C1 segment of cervical spinal cord (tissue), 14 donors: ENCODE results near the gene YJU2.
"Not testable (repeated sequence)": the region's sequence is repeated elsewhere in the genome, so short reads cannot be mapped to it uniquely, and the experiment has no call there.

ENCODE experiments used
- DNase-seq, 14 donors: peaks; one replicate each; lab custom pipeline; 2025; lab: John Stamatoyannopoulos, UW

Gene YJU2

GRCh38 chr19:4267901-4268815 is 21.3 kb downstream of the YJU2 start:
- no peak for DNase-seq

- no peak for DNase-seq
Observed at GRCh38 chr19:4268816-4269430, 22.0 kb downstream of the YJU2 start.

- no peak for DNase-seq
Observed at GRCh38 chr19:4272894-4273293, 26.0 kb downstream of the YJU2 start.

GRCh38 chr19:4274321-4274686 is 27.4 kb downstream of the YJU2 start:
- DNase-seq, result not testable (repeated sequence)

- DNase-seq, result no peak
Observed at GRCh38 chr19:4277191-4277696, 30.4 kb downstream of the YJU2 start.

- DNase-seq, result no peak
Observed at GRCh38 chr19:4278010-4278409, 31.1 kb downstream of the YJU2 start.

- DNase-seq, result no peak
Observed at GRCh38 chr19:4278419-4279266, 31.8 kb downstream of the YJU2 start, which contains the start of gene SHD. Gene SHD (plus strand): TSS chr19:4279266. CDS start chr19:4280064, 798 bp downstream.

- no peak for DNase-seq
Observed at GRCh38 chr19:4279267-4279529, 32.3 kb downstream of the YJU2 start.

- DNase-seq, result no peak
Observed at GRCh38 chr19:4279530-4280422, 32.9 kb downstream of the YJU2 start.

GRCh38 chr19:4284176-4284958 is 37.5 kb downstream of the YJU2 start:
- no peak for DNase-seq

GRCh38 chr19:4284974-4285373 is 38.1 kb downstream of the YJU2 start:
- DNase-seq, result no peak

- not testable (repeated sequence) for DNase-seq
Observed at GRCh38 chr19:4286141-4286540, 39.3 kb downstream of the YJU2 start.

- no peak for DNase-seq
Observed at GRCh38 chr19:4288091-4288777, 41.4 kb downstream of the YJU2 start.

GRCh38 chr19:4291184-4291732 is 44.4 kb downstream of the YJU2 start:
- DNase-seq, result no peak

- no peak for DNase-seq
Observed at GRCh38 chr19:4292515-4292914, 45.6 kb downstream of the YJU2 start.

GRCh38 chr19:4294389-4294788 is 47.5 kb downstream of the YJU2 start:
- no peak for DNase-seq

GRCh38 chr19:4295972-4296771 is 49.3 kb downstream of the YJU2 start:
- DNase-seq, result peak in 8 of 14 donors; percentile 1 to 41 (median 16)
